Epithelial cell of proximal tubule (primary cell): ENCODE measurements around the gene POMP. TPM values are rescaled to one million over a fixed set of nuclear protein-coding genes. Genes with fewer than 3 reads are reported as not detected.

ENCODE experiments used
- DNase-seq: peaks from one replicate; pipeline ENCODE4 v3.0.0-alpha.2; 2011; ENCODE audit warnings: low read depth
- H3K4me3 ChIP-seq: 2 replicates; pipeline ENCODE4 v1.5.1; 2011; ENCODE audit warnings: low read depth, mild to moderate bottlenecking, low read length
- total RNA-seq: library from RNA; depleted of rRNA; stranded (reverse); fragments of >200 nt; gene quantifications from 2 replicates; pipeline ENCODE4 v1.2.3, GENCODE V29; 2015
- TF ChIP-seq, protein P1 (sequence below): conservative IDR thresholded peaks from 2 replicates; pipeline ENCODE4 v1.5.1; 2012; ENCODE audit warnings: low read depth, mild to moderate bottlenecking, low read length

The POMP gene
- total RNA-seq, 1 donor from 2014 or later, result 165 TPM

DNA sequence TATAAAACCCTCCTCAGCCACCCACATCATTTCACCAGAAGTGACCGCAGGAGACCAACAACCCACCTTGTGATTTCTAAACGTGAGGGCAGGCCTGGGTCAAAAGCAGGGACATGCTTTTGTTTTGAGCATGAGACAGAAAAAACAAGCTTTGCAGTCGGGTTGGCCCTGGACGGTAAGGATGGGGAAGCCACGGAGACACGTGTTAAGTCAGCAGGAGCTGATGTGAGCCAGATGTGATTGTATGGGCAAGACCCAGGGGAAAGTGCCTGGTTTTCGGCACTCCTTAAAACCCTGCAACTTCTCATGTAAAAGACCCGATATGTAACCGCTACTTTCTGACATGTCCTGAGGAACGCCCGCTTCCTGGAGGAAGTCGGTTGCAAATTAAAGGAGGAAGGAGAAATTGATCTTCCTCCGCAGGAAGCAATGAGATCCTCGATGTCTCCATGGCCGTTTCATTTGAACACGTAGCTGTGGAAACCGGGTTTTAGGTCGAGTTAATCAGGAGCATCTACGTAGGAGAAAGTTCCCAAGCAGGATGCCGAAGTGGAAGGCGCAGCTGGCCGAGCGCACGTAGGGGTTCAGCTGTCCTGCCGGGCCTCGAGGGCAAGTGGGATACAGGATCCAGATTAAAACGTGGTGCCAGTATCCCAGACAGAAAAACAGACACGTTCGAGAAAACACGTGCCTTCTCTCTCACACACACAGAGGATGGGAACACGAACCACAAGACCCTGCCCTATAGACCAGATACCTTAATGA lies 40.5 kb upstream of the POMP start:
- H3K4me3 ChIP-seq, result no peak overlapping the region
- no peak for DNase-seq
- TF ChIP-seq, protein P1, sequence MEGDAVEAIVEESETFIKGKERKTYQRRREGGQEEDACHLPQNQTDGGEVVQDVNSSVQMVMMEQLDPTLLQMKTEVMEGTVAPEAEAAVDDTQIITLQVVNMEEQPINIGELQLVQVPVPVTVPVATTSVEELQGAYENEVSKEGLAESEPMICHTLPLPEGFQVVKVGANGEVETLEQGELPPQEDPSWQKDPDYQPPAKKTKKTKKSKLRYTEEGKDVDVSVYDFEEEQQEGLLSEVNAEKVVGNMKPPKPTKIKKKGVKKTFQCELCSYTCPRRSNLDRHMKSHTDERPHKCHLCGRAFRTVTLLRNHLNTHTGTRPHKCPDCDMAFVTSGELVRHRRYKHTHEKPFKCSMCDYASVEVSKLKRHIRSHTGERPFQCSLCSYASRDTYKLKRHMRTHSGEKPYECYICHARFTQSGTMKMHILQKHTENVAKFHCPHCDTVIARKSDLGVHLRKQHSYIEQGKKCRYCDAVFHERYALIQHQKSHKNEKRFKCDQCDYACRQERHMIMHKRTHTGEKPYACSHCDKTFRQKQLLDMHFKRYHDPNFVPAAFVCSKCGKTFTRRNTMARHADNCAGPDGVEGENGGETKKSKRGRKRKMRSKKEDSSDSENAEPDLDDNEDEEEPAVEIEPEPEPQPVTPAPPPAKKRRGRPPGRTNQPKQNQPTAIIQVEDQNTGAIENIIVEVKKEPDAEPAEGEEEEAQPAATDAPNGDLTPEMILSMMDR, result no peak

DNA sequence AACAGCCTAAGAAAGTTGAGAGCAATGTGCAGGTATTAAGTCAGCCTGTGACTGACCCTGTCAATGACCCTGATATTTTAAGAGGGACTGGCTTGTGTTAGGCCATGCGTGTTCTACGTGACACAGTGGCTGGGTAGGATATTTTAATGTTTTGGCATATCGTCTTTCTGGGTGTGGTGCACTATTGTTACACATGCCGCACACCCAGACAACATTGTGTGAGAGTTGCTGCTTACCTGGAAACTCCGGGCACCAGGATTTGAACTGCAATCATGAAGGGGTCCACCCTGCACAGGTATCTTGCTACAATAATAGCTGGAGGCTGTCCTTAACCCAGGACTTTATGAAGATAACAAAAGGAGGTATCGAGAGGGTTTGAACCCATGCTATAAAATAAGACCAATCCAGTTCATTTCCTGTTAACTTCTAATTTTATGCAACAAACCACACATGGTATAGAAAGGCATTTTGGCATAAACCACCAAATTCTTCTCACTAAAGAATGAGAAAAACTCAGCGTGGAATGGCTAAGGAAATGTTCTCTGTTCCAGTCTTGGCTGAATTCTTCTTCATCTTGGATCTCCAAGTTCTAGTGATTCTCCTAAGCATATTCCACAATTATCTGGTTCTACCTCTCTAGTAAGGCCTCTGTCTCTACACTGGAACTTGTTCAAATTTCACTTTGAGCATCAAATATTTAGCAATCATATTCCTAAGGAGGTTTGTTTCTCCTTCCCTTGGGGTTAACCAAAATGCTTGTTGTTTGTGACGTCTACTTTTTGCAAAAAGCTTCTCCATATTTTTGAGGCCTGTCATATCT lies 38.7 kb upstream of the POMP start:
- no peak for DNase-seq
- H3K4me3 ChIP-seq, result no peak overlapping the region
- TF ChIP-seq, protein P1, result no peak

DNA sequence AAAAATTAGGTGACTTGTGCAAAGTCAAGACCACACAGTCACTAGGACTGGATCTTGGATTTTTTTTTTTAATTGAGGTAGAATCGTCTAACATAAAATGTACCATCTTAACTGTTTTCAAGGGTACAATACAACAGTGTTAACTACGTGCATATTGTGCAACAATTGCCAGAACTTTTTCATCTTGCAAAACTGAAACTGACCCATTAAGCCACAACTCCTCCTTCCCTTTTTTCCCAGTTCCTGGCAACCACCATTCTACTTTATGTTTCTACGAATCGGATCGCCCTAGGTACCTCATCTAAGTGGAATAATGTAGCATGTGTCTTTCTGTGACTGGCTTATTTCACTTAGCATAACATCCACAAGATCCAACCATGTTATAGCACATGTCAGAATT lies 37.5 kb upstream of the POMP start:
- TF ChIP-seq, protein P1, result no peak
- no peak overlapping the region for H3K4me3 ChIP-seq
- DNase-seq, result no peak

DNA sequence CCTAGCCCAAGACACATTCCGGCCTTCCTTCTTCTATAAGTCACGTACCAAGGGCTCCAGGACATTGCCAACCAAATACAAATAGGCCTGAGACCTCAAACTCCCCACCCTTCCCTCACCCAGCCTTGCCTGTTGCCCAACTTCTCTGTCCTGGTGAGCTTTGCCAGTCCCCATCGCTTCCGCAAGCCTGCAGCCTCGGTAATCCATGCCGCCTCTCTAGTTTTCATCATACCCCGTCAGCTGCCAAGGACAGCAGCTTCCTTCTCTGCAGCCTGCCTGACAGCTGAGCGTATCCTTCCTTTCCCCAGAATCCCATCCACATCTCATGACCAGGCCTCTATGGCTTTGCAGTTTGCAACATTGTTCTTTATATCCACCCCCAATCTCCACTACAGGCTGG lies 36.6 kb upstream of the POMP start:
- no peak for DNase-seq
- TF ChIP-seq, protein P1, result no peak
- H3K4me3 ChIP-seq, result no peak overlapping the region

DNA sequence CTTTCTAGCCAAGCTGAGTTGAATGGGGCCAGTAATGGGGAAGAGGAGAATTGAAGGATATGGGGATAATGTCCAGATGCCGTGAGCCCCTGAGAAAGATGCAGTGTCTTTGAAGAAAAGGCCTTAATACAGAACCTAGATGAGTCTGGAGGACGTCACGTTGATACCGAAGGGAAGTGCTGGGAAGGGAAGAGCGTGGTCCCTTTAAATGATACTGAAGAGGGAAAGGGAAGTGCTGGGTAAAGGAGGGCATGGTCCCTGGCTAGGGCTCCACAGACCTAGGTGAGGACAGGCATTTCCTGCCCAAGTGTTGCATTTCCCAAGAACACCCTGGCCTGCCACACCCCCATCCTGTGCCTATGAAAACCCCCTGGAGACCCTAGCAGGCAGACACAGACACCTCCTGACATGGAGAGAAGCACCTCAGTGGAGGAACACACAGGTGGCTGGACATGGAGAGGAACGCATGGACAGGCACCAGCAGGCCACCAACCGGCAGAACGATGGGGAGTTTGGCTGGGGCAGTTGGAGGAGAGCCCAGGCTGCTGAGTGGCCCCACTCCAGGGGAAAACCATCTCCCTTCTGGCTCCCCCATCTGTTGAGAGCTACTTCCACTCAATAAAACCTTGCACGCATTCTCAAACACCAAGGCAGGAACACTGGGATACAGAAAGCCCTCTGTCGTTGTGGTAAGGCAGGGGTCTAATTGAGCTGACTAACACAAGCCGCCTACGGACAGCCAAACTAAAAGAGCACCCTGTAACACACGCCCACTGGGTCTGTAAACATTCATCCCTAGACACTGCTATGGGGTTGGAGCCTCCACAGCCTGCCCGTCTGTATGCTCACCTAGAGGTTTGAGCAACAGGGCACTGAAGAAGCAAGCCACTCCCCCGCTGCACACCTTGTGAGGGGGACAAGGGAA lies 34.9 kb upstream of the POMP start:
- no peak for DNase-seq
- H3K4me3 ChIP-seq, result no peak overlapping the region
- TF ChIP-seq, protein P1, result no peak

DNA sequence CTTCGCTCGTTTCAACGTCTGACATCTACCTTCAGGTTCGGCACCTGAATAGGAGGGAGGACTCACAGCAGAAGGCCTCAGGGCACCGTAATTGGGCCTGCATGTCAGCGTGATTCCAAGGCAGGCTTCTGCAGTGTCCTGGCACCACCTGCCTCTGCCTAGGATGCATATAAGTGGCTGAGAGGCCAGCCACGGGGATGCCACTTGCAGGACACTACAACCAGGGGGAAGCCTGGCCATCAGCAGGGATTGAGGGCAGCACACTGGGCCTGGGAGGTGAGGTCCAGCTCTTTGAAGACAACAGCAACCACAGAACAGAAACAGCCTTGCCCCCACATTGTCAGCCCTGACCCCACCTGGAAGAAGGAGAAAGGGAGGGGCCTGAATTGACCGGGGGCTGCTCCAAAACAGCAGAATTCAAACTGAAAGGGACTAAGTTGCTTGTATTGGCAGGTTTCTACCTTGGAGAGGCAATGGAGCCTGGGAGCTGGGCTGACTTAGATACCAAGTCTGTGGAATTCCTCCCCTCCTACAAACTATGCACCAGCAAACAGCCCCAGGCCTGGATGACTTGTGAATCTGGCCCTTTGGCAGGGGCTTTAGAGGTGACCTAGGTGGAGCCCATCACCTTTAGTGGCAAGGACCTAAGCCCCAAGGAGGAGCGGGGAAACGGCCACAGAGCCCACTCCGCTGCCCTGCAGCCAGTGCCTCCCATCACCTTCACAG lies 34.1 kb upstream of the POMP start:
- TF ChIP-seq, protein P1, result no peak
- no peak for DNase-seq
- no peak overlapping the region for H3K4me3 ChIP-seq
